Caco-2 (cell line): ENCODE measurements around the gene VEPH1. TPM values are rescaled to one million over a fixed set of nuclear protein-coding genes. Genes with fewer than 3 reads are reported as not detected.

ENCODE experiments used
- BruUV-seq: library from RNA; stranded (reverse); fragments of 400-500 nt; replicated peaks from 2 replicates; lab custom pipeline; 2021; lab: Mats Ljungman, UMichigan
- CTCF ChIA-PET: fragments of 300-600 bp; sonication (Branson Sonifier 250); formaldehyde crosslinking; loops from one replicate; lab custom pipeline; 2022; ENCODE audit warnings: antibody characterized with exemption; lab: Charles Lee
- POLR2A ChIA-PET: fragments of 300-600 bp; sonication (Branson Sonifier 250); formaldehyde crosslinking; loops from one replicate; lab custom pipeline; 2022; ENCODE audit warnings: antibody characterized with exemption; lab: Charles Lee
- DNase-seq, 2 experiments: peaks; one replicate each; pipeline versions ENCODE4 v3.0.0 to v3.0.0-alpha.2; 2020 to 2022
- H3K27me3 ChIP-seq: replicated peaks from 2 replicates; pipeline ENCODE4 v1.6.0; 2011; ENCODE audit warnings: low read length; ENCODE audit not compliant: control insufficient read depth, insufficient read depth
- H3K36me3 ChIP-seq: 2 replicates; pipeline ENCODE4 v1.5.1; 2011; ENCODE audit warnings: low read length; ENCODE audit not compliant: control insufficient read depth, insufficient read depth
- H3K4me1 ChIP-seq: fragments of 250-450 bp; sonication (Bioruptor Pico); 2 replicates; pipeline ENCODE4 v1.5.1; 2020; ENCODE audit warnings: mild to moderate bottlenecking
- H3K4me3 ChIP-seq: 2 replicates; pipeline ENCODE4 v1.5.1; 2011; ENCODE audit warnings: low read depth, mild to moderate bottlenecking, control low read depth, low read length
- H3K9me3 ChIP-seq: fragments of 250-450 bp; sonication (Bioruptor Pico); 2 replicates; pipeline ENCODE4 v1.5.1; 2020; ENCODE audit warnings: mild to moderate bottlenecking, moderate library complexity
- H3K27ac Mint-ChIP-seq: one replicate; pipeline ENCODE4 v1.8.0; 2022; ENCODE audit warnings: mixed read lengths; ENCODE audit not compliant: unreplicated experiment
- H3K27me3 Mint-ChIP-seq: one replicate; pipeline ENCODE4 v1.8.0; 2022; ENCODE audit warnings: mixed read lengths; ENCODE audit not compliant: insufficient read depth, unreplicated experiment
- H3K36me3 Mint-ChIP-seq: one replicate; pipeline ENCODE4 v1.8.0; 2022; ENCODE audit warnings: mild to moderate bottlenecking, mixed read lengths; ENCODE audit not compliant: insufficient read depth, unreplicated experiment
- H3K4me1 Mint-ChIP-seq: one replicate; pipeline ENCODE4 v1.8.0; 2022; ENCODE audit warnings: low read depth, mixed read lengths; ENCODE audit not compliant: unreplicated experiment
- H3K4me3 Mint-ChIP-seq: one replicate; pipeline ENCODE4 v1.8.0; 2022; ENCODE audit warnings: mild to moderate bottlenecking, moderate library complexity, mixed read lengths; ENCODE audit not compliant: unreplicated experiment
- H3K9me3 Mint-ChIP-seq: one replicate; pipeline ENCODE4 v1.8.0; 2022; ENCODE audit warnings: mixed read lengths; ENCODE audit not compliant: unreplicated experiment
- intact Hi-C: fragments of 100-400 bp; cut with micrococcal nuclease; formaldehyde crosslinking; loops from one replicate; pipeline ENCODE4 v1.10.0; 2022; ENCODE audit not compliant: unreplicated experiment
- total RNA-seq: library from RNA; stranded (reverse); gene quantifications from 2 replicates; pipeline ENCODE4 v1.2.3, GENCODE V29; 2022
- TF ChIP-seq, protein P1 (sequence below), 2 experiments: fragments of 200-600 bp in 1 of 2; IDR thresholded peaks; 1 replicate in 1 of 2; 2 replicates in 1 of 2; pipeline versions ENCODE4 v1.5.1 to v1.8.0; 2011 to 2022; ENCODE audit warnings: antibody characterized with exemption in 1 of 2, control low read depth in 1 of 2, inconsistent platforms in 1 of 2, low read depth in 1 of 2, low read length in 1 of 2, mild to moderate bottlenecking in 1 of 2, moderate library complexity in 1 of 2; ENCODE audit not compliant: insufficient read depth in 1 of 2, severe bottlenecking in 1 of 2, unreplicated experiment in 1 of 2

Gene VEPH1
- total RNA-seq, 1 experiment from 2014 or later = 12.0 TPM

DNA sequence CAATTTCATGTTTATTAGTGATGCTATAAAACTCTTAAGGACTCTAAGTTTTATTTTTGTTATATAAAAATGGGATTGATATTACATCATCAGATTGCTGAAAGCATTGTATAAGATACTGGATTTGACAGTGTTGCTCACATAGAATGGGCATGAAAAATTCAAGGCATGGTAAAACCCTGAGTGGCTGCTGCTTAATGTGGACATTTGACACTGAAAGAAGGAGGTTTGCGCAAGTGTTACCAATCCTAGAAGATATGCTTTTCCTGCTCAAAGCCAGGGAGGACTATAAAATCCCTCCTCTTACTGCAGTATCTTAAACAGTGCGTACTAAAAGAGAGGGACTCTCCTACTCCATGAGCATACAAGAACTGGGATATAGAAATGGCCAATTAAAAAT is 132.3 kb downstream of the VEPH1 start:
- Histone ChIP-seq H3K27me3 (no peaks in the 10 kb centered on the region), H3K4me1 (peaks cover 16% of the 10 kb centered on the region), H3K36me3 (no peaks in the 10 kb centered on the region), H3K9me3 (no peaks in the 10 kb centered on the region; the same call in 1 of the 2 replicates), H3K4me3 (no peak overlapping the region)
- ChIA-PET POLR2A (no interaction called here), CTCF (no interaction called here)
- Mint-ChIP-seq H3K27ac (no peak overlapping the region), H3K36me3 (no peaks in the 10 kb centered on the region), H3K27me3 (no peaks in the 10 kb centered on the region), H3K9me3 (no peaks in the 10 kb centered on the region), H3K4me3 (no peak overlapping the region), H3K4me1 (peaks cover 12% of the 10 kb centered on the region)
- no TSS peak for BruUV-seq
- TF ChIP-seq, protein P1, sequence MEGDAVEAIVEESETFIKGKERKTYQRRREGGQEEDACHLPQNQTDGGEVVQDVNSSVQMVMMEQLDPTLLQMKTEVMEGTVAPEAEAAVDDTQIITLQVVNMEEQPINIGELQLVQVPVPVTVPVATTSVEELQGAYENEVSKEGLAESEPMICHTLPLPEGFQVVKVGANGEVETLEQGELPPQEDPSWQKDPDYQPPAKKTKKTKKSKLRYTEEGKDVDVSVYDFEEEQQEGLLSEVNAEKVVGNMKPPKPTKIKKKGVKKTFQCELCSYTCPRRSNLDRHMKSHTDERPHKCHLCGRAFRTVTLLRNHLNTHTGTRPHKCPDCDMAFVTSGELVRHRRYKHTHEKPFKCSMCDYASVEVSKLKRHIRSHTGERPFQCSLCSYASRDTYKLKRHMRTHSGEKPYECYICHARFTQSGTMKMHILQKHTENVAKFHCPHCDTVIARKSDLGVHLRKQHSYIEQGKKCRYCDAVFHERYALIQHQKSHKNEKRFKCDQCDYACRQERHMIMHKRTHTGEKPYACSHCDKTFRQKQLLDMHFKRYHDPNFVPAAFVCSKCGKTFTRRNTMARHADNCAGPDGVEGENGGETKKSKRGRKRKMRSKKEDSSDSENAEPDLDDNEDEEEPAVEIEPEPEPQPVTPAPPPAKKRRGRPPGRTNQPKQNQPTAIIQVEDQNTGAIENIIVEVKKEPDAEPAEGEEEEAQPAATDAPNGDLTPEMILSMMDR (IDR thresholded peaks at IDR 0.05; ENCODE audit: insufficient read depth in 1 of 2, low read depth in 1 of 2, low read length in 1 of 2, severe bottlenecking in 1 of 2, unreplicated experiment in 1 of 2) = no peak
- no peak for DNase-seq
- intact Hi-C loops = no loop called here

DNA sequence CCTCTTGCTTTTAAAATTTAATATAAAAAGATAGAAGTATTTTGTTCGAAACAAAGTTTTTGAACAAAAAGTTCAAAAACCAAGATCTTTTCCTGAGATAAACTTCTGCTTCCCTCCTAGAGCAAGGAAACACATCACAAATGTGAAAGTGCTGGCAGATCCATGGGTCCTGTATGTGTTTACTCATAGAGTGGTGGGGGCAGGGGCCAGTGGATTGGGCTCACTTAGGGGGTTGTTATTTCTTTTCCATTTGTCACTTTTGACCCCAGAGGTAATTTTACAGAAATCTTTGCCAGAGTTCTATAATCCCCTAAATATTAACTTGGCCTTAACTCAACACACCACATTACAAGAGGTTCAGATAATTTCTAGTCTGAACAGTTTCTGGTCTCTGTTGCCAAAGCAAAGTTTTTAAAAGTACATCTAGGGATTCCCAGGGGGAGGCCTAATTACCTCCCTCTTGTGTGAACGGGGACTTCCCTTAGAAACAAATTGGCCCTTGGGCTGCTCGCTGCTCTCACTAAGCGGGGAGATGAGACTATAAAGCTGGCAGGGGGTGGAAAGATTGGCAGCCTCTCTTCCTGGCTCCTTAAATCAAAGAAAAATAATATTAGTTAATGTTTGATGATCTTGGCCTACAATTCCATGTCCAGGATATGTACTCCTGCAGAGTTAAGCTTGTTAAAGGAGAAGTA is 133.3 kb downstream of the VEPH1 start:
- ChIA-PET CTCF (no interaction called here), POLR2A (no interaction called here)
- Mint-ChIP-seq H3K4me3 (no peak overlapping the region), H3K4me1 (peaks cover 12% of the 10 kb centered on the region), H3K36me3 (no peaks in the 10 kb centered on the region), H3K27ac (no peak overlapping the region), H3K9me3 (no peaks in the 10 kb centered on the region), H3K27me3 (peaks cover 6% of the 10 kb centered on the region)
- BruUV-seq = no TSS peak
- H3K4me3 ChIP-seq = no peak overlapping the region
- H3K27me3 ChIP-seq = no peaks in the 10 kb centered on the region
- no peaks in the 10 kb centered on the region for H3K36me3 ChIP-seq
- no peaks in the 10 kb centered on the region; the same call in 1 of the 2 replicates for H3K9me3 ChIP-seq
- intact Hi-C loops = no loop called here
- TF ChIP-seq, protein P1 (IDR thresholded peaks at IDR 0.05; ENCODE audit: insufficient read depth in 1 of 2, low read depth in 1 of 2, low read length in 1 of 2, severe bottlenecking in 1 of 2, unreplicated experiment in 1 of 2) = no peak
- no peak for DNase-seq
- H3K4me1 ChIP-seq = peaks cover 16% of the 10 kb centered on the region

DNA sequence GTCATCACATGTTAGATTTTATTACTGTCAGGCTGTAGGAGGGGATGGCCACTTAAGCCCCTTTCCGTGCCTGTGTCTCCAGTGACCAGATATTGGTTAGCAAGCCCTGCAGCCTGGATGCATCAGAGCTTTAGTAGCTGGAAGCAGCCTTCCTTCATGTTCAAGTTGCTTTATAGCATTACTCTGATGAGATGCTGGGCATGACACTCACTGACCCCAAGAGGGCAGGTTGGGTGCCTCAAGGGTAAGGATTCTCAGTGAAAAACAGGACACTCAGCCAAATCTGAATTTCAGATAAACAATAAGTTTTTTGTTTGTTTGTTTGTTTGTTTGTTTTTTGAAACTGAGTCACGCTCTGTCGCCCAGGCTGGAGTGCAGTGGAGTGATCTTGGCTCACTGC is 135.0 kb downstream of the VEPH1 start:
- no peak overlapping the region for H3K4me3 ChIP-seq

More for the DNA sequence above, 135.0 kb downstream of the VEPH1 start:
- Mint-ChIP-seq H3K4me3 (no peak overlapping the region), H3K4me1 (no peaks in the 10 kb centered on the region), H3K36me3 (no peaks in the 10 kb centered on the region), H3K9me3 (no peaks in the 10 kb centered on the region), H3K27ac (no peak overlapping the region), H3K27me3 (peaks cover 6% of the 10 kb centered on the region)
- no peak for DNase-seq
- H3K9me3 ChIP-seq = no peaks in the 10 kb centered on the region; the same call in 1 of the 2 replicates
- no peaks in the 10 kb centered on the region for H3K36me3 ChIP-seq
- POLR2A ChIA-PET = no interaction called here
- CTCF ChIA-PET = no interaction called here
- no peaks in the 10 kb centered on the region for H3K27me3 ChIP-seq
- TF ChIP-seq, protein P1 (IDR thresholded peaks at IDR 0.05; ENCODE audit: insufficient read depth in 1 of 2, low read depth in 1 of 2, low read length in 1 of 2, severe bottlenecking in 1 of 2, unreplicated experiment in 1 of 2) = no peak
- H3K4me1 ChIP-seq = peaks cover 3% of the 10 kb centered on the region
- BruUV-seq = no TSS peak
- intact Hi-C loops = no loop called here
